Measurements from ENCODE around the gene DCUN1D3. TPM values are rescaled to one million over a fixed set of nuclear protein-coding genes. Genes with fewer than 3 reads are reported as not detected.

The DCUN1D3 gene
- polyA plus RNA-seq, 1 donor (not counting 4 experiments of a cell fraction or from before 2014, with no cell fraction given) = 9.4 TPM

- FAIRE-seq (no peak), DNase-seq (ENCODE audit: low read depth, low spot score) (no peak)
- no peak overlapping the region for H3K9ac ChIP-seq (ENCODE audit: control insufficient read depth, extremely low read depth, insufficient read depth, low read length)
- peaks cover 23% of the 10 kb centered on the region for H3K4me1 ChIP-seq (ENCODE audit: control insufficient read depth, extremely low read depth, insufficient read depth, low read length)
- dilution Hi-C loops (cut with MboI; ENCODE audit: extremely low pct_ligation_motif_present, low sequenced_read_pairs) = no loop called here
- no peak overlapping the region for H3K4me3 ChIP-seq (ENCODE audit: control insufficient read depth in 2 of 3, extremely low read depth in 1 of 3, insufficient read depth in 2 of 3, low read depth in 1 of 3, low read length in 3 of 3)
- H3K9me1 ChIP-seq (ENCODE audit: control insufficient read depth, extremely low read depth, insufficient read depth, low read length) = no peaks in the 10 kb centered on the region
- H3K9me3 ChIP-seq (ENCODE audit: control insufficient read depth, low read depth, low read length) = no peaks in the 10 kb centered on the region
- H3K79me2 ChIP-seq (ENCODE audit: control insufficient read depth, insufficient read depth, low read length) = no peaks in the 10 kb centered on the region
- H2AFZ ChIP-seq (ENCODE audit: control insufficient read depth, low read length) = no peak overlapping the region
- H3K27ac ChIP-seq (ENCODE audit: control insufficient read depth, insufficient read depth, low read length) = no peak overlapping the region
- no peaks in the 10 kb centered on the region for H4K20me1 ChIP-seq (ENCODE audit: control insufficient read depth, extremely low read depth, insufficient read depth, low read length)
- no peak for TF ChIP-seq CTCF (optimal IDR thresholded peaks at IDR 0.05 in 1 of 3, IDR thresholded peaks at IDR 0.05 in 1 of 3, conservative IDR thresholded peaks at IDR 0.05 in 1 of 3; ENCODE audit: extremely low read depth in 1 of 3, insufficient read depth in 2 of 3, low read length in 3 of 3)
- TF ChIP-seq EZH2 (IDR thresholded peaks at IDR 0.05; ENCODE audit: low read length) = no peak
- H3K4me2 ChIP-seq (ENCODE audit: control insufficient read depth, extremely low read depth, insufficient read depth, low read depth, low read length) = no peak overlapping the region
- H3K27me3 ChIP-seq (ENCODE audit: control insufficient read depth, extremely low read depth, insufficient read depth, low read length) = no peaks in the 10 kb centered on the region
- H3K36me3 ChIP-seq (ENCODE audit: control insufficient read depth in 2 of 2, extremely low read depth in 1 of 2, insufficient read depth in 2 of 2, low read length in 2 of 2) = peaks cover 2% of the 10 kb centered on the region in 2 experiments
Observed at GRCh38 chr16:20847550-20847949, 52.6 kb downstream of the DCUN1D3 start.

GRCh38 chr16:20846551-20846950 is 53.6 kb downstream of the DCUN1D3 start:
- no peaks in the 10 kb centered on the region for H4K20me1 ChIP-seq (ENCODE audit: control insufficient read depth, extremely low read depth, insufficient read depth, low read length)
- no peak overlapping the region for H3K9ac ChIP-seq (ENCODE audit: control insufficient read depth, extremely low read depth, insufficient read depth, low read length)
- H2AFZ ChIP-seq (ENCODE audit: control insufficient read depth, low read length) = no peak overlapping the region
- H3K9me1 ChIP-seq (ENCODE audit: control insufficient read depth, extremely low read depth, insufficient read depth, low read length) = no peaks in the 10 kb centered on the region
- no peaks in the 10 kb centered on the region for H3K79me2 ChIP-seq (ENCODE audit: control insufficient read depth, insufficient read depth, low read length)
- H3K4me3 ChIP-seq (ENCODE audit: control insufficient read depth in 2 of 3, extremely low read depth in 1 of 3, insufficient read depth in 2 of 3, low read depth in 1 of 3, low read length in 3 of 3) = no peak overlapping the region
- DNase-seq (ENCODE audit: low read depth, low spot score) (no peak), FAIRE-seq (no peak)
- no peak overlapping the region for H3K4me2 ChIP-seq (ENCODE audit: control insufficient read depth, extremely low read depth, insufficient read depth, low read depth, low read length)
- no peaks in the 10 kb centered on the region for H3K9me3 ChIP-seq (ENCODE audit: control insufficient read depth, low read depth, low read length)
- dilution Hi-C loops (cut with MboI; ENCODE audit: extremely low pct_ligation_motif_present, low sequenced_read_pairs) = no loop called here
- H3K27ac ChIP-seq (ENCODE audit: control insufficient read depth, insufficient read depth, low read length) = no peak overlapping the region
- no peaks in the 10 kb centered on the region for H3K27me3 ChIP-seq (ENCODE audit: control insufficient read depth, extremely low read depth, insufficient read depth, low read length)
- peaks cover 2% of the 10 kb centered on the region in 2 experiments for H3K36me3 ChIP-seq (ENCODE audit: control insufficient read depth in 2 of 2, extremely low read depth in 1 of 2, insufficient read depth in 2 of 2, low read length in 2 of 2)
- peaks cover 15% of the 10 kb centered on the region for H3K4me1 ChIP-seq (ENCODE audit: control insufficient read depth, extremely low read depth, insufficient read depth, low read length)
- TF ChIP-seq CTCF (optimal IDR thresholded peaks at IDR 0.05 in 1 of 3, IDR thresholded peaks at IDR 0.05 in 1 of 3, conservative IDR thresholded peaks at IDR 0.05 in 1 of 3; ENCODE audit: extremely low read depth in 1 of 3, insufficient read depth in 2 of 3, low read length in 3 of 3) = no peak
- no peak for TF ChIP-seq EZH2 (IDR thresholded peaks at IDR 0.05; ENCODE audit: low read length)

Data from keratinocyte (primary cell).